Frontal cortex (tissue), 4 donors: ENCODE measurements around the gene PTPRN2. TPM values are rescaled to one million over a fixed set of nuclear protein-coding genes. Genes with fewer than 3 reads are reported as not detected.
"Not testable (repeated sequence)": the region's sequence is repeated elsewhere in the genome, so short reads cannot be mapped to it uniquely, and the experiment has no call there.

Source experiments
- DNase-seq, 2 donors: peaks; one replicate each; pipeline ENCODE4 v3.0.0; 2012; ENCODE audit warnings: low spot score in 2 of 2
- FAIRE-seq: peaks from 2 replicates; lab custom pipeline; 2012; peaks lifted over from hg19 to GRCh38; lab: Jason Lieb, UNC
- total RNA-seq: library from RNA; depleted of rRNA; stranded (reverse); fragments of >200 nt; gene quantifications from one replicate; pipeline ENCODE4 v1.2.3, GENCODE V29; 2014
- donor health status: control.
- donor health status: control.
- donor health status: control.

PTPRN2 gene
- 52.2 TPM for total RNA-seq

DNA sequence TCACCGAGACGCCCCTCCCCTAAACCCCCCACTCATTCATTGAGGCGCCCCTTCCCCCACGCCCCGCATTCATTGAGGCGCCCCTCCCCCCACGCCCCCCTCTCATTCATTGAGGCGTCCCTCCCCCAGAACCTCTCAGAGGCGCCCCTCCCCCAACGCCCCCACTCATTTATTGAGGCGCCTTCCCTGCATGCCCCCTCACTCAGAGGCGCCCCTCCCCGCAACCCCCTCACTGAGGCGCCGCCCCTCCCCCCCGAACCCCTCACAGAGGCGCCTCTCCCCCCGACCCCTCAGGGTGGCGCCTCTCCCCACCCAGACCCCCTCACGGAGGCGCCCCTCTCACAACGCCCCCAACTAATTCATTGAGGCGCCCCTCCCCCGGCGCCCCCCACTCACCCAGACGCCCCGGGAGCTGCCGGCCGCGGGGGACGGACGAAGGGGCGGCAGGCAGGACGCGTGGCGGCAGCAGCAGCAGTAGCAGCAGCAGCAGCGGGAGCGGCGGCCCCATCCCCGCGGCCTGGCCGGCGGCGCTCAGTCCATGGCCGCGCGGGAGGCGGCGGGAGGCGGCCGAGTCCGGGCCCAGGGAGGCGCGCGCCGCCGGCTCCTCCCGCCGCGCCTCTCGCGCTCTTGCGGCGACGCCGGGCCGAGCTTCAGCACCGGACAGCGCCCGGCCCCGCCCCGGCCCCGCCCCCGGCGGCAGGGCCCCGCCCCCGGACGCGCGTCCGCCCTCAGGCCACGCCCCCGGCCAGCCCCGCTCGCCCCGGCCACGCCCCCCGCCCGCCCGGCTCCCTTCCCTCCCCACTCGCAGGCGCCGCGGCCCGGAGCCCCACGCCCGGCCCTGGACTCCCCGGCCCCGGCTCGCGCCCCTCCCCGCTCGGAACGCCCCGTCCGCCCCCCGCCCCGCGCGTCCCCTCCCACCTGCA is at the start of gene PTPRN2:
Gene PTPRN2, minus strand, starts transcription at position 662 of the 923 bp plus-strand sequence.
- FAIRE-seq (no peak), DNase-seq (peak; percentile 93 to 98)

DNA sequence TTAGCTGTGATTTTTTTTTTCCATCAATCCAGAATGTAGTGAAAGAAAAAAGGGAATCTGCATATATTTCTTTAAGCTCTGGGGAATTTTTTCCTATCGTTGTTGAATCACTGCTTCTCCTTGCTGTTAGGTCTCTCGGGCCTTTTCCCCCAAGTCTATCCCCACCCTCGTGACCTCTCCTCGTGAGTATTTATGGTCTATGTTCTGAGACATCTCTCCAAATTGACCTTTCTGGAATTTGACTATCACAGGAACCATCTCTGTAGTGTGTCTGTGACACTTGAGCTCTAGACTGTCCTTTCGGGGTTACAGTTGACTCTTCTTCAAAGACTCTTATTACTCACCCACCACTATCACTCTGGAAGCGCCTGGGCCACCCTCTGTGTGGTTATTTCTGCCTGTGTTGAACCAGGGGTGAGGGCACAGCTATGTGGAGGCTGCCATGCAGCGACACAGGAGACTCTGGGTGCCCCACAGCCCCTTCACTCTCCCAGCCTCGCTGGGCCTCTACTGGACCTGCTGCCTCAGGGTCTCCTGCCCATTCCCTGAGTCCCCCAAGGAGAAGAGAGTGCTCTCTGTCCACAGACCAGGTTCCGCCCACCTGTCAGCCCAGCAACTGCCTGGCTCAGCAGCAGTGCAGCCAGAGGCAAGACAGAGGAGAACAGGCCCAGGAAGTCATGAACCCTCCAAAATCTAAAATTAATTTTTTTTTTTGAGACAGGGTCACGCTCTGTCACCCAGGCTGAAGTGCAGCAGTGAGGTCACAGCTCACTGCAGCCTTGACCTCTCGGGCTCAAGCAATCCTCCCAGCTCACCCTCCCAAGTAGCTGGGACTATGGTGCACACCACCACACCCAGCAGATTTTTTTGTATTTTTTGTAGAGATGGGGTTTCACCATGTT is 45.7 kb upstream of the PTPRN2 start:
- FAIRE-seq = no peak
- DNase-seq = no peak

DNA sequence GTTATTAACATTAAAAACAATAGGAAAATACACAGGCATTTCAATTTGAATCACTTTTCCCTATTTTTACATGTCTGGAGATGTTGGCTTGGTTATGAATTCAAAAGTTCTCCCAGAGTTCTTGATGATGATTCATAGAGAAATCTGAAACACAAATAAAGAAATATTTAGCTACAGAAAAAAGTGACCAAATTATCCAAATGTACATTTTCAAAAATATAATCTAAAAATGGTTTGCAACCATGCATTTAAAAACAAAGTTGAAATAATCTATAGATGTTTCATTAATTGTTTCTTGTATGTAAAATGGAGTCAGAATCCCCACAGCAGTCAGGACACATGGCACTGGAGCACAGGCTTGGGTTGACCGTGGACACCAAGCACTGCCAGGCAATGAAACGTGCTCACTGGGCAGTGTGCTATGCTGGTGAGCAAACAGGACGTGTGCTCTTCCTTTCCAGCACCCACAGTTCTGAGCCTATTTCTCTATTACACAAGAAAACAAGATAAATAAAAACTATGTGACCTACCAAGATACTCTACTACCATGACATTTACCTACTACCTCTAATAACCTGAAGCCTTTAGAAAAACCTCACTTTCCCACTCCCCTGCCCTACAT is 44.1 kb upstream of the PTPRN2 start:
- no peak for FAIRE-seq
- DNase-seq = no peak

DNA sequence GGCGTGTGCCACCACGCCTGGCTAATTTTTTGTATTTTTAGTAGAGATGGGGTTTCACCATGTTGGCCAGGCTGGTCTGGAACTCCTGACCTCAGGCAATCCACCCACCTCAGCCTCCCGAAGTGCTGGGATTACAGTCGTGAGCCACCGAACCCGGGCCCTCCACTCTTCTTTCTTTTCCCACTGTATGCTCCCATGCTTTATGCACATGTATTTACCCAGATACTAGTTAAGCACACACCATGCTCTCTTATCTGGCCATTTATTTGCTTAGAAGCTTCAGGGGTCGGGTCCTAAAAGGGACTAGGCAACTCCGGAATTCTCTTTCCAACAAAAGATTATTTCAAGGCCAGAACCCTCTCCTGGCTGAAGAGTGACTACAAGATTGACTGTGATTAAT is 38.7 kb upstream of the PTPRN2 start:
- not testable (repeated sequence) for FAIRE-seq, DNase-seq

DNA sequence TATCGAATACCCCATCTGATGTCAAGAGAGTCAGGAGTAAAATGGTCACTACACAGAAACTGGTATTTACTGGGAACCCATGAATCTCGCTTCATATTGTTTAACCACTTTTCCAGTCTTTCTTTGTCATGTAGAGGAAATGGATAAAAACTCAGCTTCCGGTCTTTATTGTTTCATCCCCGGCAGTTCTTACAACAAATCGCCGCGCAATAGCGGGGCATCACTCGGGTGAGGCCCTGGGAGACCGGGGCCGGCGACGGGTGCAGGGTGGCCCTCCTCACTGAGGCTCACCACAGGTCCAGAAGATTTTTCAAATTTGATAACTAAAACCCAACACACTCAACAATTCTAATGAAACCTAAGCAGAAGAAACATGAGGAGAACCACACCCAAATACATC is 35.6 kb upstream of the PTPRN2 start:
- FAIRE-seq = no peak
- DNase-seq = no peak

DNA sequence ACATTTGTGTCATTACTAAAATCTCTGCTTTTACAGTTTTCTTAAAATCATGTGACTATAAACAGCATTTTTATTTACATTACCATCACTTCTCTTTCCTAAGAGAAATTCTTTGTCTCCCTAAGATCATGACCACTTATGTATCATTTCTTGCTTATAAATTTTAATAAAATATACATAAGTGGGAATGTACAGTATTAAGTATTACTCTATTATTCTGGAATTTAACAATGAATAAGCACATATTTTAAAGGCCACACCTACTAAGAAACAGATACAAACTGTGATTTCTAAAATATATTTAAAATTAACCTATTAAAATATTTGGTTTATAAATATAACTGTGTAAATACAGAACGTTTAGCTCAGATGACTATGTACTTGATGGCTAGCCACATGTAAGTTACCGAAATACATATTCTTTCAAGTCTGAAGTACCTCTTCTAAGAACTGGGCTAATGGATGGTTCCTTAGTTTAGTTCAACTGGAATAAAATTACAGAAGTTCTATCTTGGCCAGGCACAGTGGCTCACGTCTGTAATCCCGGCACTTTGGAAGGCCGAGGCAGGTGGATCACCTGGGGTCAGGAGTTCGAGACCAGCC is 33.3 kb upstream of the PTPRN2 start:
- no peak for DNase-seq
- peak; percentile 51 for FAIRE-seq

DNA sequence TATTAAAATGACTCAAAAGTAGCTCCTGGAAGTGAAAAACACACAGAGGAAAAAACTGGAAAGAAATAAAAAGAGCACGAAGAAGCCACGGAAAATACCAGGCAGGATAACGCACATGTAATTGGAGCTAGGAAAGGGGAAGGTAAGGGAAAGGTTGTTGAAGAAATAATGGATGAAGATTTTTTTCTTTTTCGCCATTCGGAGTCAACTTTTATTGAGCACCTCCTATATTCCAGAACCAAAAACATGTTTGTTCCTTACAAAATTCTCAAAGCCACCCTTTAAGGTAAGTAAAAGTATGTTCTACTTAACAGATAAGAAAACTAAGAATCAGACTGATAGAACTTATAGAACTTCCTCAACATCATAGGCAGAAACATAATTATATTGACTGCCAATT is 32.8 kb upstream of the PTPRN2 start:
- no peak for FAIRE-seq
- no peak for DNase-seq

DNA sequence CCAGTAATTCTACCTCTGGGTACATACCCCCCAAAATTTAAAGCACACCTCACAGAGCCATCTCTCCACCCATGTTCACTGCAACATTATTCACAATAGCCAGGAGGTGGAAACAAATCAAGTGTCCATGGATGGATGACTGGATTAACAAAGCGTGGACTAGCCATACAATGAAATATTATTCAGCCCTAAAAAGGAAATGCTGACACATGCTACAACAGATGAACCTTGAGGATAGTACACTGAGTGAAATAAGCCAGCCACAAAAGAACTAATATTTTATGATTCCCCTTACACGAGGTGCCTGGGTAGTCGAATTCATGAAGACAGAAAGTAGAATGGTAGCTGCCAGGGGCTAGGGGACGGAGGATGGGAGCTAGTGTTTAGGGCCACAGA is 31.1 kb upstream of the PTPRN2 start:
- no peak for DNase-seq

DNA sequence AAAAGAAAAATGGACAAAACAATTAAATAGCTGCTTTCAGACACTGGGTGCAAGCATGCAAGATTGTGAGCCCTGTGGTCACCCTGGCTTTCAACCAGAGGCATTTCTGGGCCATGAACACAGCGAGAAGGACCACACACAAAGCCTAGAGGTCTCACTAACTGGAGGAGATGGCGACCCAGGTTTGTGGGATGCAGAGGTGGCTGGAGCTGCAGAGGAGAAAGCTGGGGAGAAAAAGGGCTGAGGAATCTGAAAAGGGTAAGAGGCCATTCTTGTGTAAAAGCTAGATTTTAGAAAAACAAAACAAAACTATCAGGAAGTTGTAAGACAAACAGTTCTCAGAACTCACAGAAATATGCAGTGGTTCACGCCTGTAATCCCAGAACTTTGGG is 30.1 kb upstream of the PTPRN2 start:
- no peak for FAIRE-seq
- no peak for DNase-seq

More for the DNA sequence above, 31.1 kb upstream of the PTPRN2 start:
- no peak for FAIRE-seq

DNA sequence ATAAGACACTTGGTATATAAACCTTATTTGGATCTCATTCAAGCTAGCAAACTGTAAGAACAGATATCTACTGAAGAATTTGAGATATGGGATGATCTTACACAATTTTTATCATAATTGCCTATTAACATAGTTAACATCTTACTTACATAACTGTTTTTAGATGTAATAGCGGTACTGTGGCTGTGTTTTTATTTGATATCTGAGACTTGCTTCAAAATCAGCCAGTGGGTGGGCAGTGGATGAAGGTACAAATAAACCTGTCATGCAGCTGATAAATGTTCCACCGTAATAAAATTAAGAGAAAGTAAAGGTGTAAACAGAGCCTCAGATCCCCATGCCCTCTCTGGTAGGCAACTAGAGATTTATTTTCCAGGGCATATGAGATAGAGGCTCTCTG is 28.4 kb upstream of the PTPRN2 start:
- DNase-seq (no peak), FAIRE-seq (no peak)

DNA sequence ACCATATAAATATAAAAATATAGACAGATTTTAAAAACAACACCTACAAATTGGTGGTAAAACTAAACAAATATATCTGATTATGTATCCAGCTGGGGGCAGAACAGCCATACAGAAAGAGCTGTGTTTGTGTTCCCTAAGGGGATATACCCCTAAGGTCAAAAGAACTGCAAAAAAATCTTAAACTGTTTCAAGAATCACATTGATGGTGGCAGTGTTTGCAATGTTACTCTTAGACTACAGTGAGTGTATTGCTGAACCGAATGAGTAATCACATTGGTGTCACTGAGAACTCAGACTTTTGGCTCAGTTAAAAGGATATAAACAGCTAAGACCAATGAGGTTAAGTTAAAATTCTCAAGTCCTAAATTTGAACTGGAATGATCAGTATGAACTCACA is 27.1 kb upstream of the PTPRN2 start:
- no peak for FAIRE-seq
- no peak for DNase-seq

DNA sequence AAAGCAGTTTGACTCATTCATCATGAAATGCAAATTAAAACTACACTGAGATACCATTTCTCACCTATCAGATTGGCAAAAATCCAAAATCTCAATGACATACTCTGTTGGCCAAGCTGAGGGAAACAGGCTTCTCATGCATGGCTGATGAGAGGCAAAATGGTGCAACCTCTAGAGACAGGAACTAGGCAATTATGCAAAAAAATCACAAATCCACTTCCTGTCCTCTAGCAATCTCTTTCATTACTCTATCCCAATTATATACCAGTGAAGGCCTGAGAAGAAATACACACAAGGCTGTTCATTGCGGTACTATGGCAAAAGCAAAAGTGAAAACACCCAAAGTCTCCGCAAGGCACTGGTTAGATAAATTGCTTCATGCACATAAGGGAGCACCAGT is 25.9 kb upstream of the PTPRN2 start:
- DNase-seq (no peak), FAIRE-seq (no peak)

DNA sequence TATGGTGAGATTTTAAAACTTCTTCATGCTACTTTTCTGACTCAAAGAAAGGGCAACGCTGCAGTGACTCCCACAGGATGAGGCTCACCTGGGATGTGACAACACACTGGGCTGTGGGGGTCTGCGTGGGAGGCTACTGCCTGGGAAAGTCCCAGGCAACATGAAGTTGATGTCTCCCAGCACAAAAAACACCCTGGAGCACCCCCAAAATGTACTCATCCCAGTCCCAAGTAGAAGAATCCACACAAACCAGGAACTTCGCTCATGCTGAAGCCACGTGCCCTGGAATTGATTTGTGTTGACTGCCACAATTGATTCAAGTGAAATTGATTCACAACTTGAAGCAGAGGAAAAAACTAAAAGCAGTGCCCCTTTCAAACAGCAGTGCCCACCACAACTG is 24.9 kb upstream of the PTPRN2 start:
- no peak for DNase-seq
- FAIRE-seq = no peak

DNA sequence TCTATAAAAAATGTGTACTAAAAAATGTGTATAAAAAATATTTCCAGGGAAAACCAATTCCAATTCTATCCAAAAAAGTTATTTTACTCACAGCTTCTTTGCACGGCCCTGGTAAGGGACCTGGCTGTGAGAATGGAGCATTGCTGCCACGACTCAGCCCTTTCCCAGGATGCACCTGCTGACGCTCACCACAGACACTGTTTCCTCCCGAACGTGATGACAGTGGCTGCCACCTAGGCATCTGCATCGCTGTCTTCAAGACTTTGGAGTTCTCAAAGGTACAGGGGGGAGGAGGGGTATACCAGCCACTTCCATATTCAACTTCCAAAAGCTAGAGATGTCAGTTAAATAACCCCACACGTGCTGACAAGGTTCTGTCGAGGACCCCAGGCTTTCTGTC is 23.9 kb upstream of the PTPRN2 start:
- FAIRE-seq = no peak
- no peak for DNase-seq

DNA sequence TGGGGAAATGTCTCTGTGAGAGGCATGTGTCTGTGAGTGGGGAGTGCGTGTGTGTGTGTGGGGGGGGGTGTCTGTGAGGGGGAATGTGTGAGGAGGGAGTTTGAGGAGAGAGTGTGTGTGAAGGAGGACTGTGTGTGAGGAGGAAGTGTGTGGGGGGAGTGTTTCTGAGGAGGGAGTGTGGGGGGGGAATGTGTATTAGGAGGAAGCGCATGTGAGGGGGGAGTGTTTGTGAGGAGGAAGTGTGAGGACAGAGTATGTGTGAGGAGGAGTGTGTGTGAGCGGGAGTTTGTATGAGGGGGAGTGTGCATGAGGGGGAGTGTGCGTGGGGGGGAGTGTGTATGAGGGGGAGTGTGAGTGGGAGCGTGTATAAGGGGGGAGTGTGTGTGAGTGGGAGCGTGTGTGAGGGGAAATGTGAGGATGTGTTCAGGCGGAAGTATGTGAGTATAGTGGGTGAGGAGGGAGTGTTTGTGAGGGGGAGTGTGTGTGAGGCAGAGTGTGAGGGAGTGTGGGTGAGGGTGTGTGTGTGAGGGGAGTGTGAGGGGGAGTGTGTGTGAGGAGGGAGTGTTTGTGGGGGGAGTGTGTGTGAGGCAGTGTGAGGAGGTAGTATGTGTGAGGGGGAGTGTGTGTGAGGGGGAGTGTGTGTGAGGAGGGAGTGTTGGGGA is 21.8 kb upstream of the PTPRN2 start:
- FAIRE-seq = no peak
- DNase-seq = no peak

DNA sequence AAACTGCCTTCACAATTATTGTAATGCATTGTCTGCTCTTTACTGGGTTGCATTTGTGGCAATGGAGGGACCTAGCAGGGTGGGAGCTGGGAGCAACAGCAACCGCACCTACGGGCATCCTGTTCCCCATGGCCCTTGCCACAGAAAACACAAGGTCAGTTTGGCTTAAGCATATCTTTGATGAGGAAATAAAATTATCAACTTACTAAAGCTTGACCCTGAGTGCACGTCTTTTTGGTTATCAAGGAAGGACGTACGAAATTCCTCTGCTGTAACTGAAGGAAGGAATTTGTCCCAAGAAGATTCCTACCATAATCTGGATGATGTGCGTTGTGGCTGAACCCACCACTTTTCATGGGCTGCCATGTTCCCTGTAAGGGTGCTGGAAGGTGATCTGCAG is 19.9 kb upstream of the PTPRN2 start:
- FAIRE-seq (no peak), DNase-seq (no peak)

DNA sequence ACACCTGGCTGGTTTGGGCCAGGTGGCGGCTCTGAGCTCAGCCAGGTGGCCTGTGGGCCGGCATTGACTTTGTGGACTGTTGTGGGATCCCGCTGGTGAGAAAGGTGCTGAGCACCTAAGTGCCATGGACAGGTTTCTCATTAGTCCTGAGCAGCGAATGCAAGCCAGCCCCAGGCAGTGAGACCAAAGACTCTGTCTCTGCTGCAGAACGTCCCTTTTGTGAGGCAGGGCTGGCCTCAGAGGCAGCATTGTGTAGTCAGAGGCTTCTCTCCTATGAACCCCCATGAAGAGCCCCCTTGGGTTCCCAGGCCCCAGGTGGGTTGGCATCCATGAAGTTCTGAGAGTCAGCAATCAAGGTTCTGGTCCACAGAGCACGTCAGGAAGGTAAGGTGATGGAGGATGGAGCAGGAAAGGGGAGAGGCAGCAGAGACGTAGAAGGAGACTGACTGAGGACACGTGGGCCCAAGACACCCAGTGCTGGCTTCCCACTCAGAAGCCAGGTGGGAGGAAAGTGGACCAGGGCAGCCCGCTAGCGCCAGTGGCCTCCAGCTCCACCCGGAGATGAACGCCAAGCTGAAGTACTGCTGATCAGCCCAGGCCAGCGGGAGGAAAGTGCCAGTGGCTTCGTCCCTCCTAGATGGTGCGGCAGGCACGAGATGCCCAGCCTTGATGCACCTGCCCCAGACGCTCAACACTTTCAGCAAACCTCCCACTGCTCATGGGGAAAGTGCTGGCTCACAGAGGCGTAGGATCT is 19.2 kb upstream of the PTPRN2 start:
- FAIRE-seq (no peak), DNase-seq (no peak)

DNA sequence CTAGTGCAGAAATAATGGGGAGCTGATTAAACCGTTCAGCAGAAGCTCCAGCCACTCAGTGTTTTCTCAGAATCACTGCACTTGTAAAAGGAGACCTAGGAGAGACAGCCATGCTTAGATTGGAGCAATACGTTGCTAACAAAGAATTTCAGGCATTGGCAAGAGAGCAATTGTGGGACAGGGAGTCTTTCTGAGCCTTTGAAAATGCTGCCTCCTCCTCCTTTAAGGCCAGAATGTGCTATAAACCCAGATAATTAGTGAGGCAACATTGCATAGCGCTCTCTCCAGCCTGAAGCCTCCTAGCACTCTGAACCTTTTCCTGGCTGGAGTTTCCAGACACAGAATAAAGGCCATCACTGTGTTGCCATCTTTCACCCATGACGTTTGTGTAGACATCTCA is 18.5 kb upstream of the PTPRN2 start:
- no peak for FAIRE-seq
- no peak for DNase-seq
